HG03139 (cell line): ENCODE data around the gene ANXA6.

Experiments
- ATAC-seq: cut with Tn5 transposase; IDR thresholded peaks from one replicate; pipeline ENCODE4 v1.9.1; 2021; ENCODE audit not compliant: unreplicated experiment

The ANXA6 gene

DNA sequence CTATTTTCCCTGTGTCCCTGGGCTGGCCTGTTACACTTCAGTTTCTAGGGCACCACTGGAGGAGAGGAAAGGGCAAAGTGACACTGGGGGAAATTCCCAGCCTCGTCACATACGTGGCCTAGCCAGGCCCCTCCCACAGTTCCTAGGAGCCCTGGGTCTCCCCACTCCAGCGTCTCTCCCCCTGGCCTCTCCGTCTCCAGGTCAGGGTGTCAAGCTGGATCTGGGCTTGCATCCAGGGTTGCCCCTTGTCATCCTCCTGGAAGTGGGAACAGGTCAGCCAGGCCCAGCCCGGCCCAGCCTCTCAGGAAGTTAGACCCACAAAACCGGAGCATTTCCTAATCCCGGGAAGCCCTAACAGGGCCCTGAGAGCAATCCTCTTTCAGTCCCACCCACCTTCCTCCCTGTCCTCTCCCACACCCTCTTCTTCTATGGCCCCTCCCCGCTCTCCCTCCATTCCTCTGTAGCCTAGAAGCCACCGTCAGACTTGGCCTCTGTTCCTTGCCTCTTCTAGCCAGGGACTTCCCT is 72.0 kb downstream of the ANXA6 start:
- no peak for ATAC-seq

DNA sequence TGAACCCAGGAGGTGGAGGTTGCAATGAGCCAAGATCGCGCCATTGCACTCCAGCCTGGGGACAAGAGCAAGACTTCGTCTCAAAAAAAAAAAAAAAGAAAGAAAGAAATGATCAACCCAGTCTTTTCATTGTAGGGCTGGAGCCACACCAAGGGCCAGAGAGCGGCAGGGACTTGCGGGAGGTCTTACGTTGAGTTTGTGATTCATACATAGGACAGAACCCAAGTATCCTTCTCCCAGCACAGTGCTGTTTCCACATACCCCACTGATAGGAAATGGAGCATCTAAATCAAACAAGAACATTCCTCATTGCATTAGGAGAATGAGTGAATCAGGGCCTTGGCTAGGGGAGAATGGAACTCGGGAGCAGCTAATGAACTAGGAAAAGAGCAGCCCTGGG is 73.2 kb downstream of the ANXA6 start:
- no peak for ATAC-seq

DNA sequence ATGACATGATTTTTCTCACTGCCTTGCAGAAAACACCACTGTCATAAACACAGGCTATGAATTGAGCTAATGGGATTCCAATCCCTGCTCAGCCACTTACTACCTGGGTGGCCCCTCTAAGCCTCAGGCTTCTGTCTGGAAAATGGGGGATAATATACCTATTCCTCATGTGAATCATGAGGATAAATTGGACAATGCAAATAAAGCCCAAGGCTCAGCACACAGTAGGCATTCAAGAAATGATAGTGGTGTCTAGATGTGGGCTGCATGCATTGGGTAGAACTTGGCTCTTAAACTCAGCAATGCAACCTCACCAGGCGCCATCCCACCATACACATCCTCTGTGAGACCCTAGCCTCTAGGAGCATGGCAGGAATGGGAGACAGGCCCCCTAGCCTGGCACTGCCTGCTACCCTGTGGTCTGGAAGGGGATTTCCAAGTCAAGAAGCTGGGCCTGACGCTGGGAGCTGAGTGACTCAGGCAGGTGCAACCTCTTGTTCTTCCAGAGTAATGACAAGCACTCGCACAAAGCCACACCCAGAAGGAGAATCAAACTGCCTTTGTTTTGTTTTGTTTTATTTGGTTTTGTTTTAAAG is 74.4 kb downstream of the ANXA6 start:
- ATAC-seq: no peak

DNA sequence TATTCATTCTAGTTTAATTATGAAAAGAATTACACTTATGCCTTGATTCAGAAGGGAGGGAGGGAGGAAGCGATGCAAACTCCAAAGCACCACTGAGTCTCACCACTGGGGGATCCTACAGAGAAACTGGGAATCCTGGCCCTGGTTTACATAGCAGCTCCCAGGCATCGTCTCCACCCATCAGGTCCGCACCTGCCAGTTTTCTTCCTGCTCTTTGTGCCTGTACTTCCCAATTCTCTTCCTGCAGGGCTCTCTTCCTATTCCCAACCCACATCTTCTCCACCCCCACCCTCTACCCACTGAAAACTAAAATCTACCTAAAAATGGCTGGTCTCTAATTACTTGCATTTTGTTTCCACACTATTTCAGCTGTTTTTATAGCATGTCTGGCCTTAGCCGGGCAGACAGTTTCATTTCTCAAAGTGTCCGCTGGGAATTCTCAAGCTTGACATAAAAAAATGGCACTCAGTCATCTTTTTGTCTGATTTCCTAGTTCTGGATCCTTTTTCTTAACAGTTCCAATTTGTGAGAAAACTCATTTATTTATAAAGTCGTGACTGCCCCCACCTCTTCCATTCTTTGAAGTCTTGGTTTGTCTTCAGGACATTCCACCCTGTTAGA is 75.2 kb downstream of the ANXA6 start:
- no peak for ATAC-seq

DNA sequence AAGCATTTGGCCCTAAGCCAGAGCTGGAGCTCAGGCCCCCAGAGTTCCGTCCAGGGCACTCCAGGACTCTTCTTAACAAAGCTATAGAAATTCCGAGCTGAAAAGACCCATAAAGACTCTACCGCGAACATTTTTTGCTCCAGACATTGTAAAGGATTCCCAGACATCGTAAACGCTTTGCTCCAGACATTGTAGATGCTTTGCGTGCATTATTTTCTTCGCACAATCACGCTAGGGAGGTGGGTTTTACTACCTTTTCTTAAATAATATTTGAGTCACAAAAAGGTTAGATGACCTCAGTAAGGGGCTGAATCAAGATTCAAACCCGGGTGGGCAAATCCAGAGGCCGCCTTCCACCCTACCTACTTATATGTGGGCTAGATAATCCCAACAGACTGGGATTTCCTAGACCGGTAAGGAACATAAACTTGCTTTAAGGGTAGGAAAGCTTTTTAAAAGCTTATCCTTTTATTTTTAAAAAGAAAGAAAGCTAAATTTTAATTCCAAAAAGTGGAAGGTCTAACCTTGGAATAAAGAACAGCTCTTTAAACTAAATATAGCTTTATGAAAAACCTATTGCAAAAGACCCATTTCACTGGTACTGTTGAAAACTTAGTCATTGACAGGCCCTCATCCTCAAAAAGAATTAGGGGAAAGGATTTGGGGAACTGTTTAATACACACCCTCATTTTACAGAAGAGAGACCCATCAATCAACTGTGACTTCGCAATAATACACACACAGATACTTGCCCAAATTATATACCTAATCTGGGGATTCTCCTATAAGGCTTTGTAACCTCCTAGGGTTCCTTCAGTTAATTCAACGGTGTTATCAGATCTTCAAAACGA is 75.9 kb downstream of the ANXA6 start:
- no peak for ATAC-seq

DNA sequence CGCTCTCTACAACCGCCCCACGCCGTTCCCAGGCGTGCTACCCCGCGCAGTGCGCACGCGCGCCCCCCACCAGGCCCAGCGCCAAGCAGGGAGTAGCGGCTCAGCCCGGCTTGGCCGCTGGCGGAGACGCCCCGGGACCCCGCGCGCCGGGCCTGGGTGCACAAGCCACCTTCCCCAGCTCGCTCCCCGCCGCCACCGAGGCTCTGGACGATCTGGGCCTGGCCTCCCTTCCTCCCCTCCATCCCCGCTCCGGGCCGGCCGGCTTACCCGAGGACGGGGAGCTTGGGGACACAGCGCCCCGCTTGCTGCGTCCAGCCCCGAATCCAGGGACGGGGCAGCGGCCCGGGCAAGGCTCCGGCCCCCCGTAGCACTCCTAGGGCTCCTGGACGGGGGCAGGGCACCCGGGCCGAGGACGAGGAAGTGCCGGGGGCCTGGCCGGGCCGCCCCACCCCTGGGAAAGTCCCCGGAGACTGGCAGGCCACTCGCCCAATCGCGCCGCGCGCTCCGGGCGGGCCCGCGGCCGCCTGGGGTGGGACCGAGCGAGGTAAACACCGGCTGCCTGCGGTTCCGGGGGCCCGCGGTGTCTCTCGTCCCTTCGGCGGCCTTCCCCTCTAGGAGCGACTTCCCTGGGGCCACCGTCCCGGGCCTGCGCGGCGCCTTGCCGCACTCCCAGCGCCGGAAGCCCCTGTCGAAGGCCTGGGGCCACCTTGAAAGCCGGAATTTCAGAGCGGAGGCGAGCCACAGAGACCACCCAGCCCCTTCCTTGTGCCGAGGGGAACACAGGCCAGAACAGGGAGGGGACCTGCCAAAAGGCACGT is 76.8 kb downstream of the ANXA6 start, which contains the start of gene TNIP1:
Gene TNIP1, minus strand, starts transcription at position 422 of the 818 bp plus-strand sequence. CDS start 15,939 bp downstream, outside the sequence.
- peak; percentile 71 for ATAC-seq

DNA sequence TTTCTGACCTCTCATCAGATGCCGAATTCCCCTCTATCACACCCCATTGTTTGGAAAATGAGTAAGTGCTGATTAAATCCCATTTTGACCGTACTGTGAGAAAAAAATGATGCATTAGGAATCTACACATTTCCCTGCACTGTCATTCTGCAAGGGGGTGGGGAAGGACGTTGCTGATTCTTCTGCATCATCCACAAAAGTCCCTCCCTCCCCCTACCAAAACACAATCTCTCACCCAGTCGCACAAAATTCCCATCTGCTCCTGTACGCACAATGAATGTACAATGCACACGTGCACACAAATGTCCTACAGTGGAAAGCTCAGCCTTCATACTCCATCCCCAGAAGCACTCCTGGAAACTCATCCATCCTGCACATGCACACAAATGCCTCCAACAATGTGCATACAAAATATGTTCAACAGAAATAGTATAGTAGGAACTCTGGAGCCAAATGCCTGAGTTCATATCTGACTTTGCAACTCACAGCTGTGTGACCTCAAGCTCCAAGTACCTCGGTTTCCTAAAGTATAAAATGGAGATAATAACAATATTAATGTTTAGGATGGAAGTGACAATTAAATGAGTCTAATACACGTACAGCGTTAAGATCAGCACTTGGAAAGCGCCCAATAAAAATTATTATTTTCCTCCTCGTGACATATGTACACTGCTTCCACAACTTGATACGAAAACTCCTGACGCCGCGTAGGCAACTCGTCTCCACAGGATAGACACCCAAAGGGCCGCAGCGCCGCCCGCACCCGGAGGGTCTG is 77.6 kb downstream of the ANXA6 start:
- ATAC-seq: no peak

DNA sequence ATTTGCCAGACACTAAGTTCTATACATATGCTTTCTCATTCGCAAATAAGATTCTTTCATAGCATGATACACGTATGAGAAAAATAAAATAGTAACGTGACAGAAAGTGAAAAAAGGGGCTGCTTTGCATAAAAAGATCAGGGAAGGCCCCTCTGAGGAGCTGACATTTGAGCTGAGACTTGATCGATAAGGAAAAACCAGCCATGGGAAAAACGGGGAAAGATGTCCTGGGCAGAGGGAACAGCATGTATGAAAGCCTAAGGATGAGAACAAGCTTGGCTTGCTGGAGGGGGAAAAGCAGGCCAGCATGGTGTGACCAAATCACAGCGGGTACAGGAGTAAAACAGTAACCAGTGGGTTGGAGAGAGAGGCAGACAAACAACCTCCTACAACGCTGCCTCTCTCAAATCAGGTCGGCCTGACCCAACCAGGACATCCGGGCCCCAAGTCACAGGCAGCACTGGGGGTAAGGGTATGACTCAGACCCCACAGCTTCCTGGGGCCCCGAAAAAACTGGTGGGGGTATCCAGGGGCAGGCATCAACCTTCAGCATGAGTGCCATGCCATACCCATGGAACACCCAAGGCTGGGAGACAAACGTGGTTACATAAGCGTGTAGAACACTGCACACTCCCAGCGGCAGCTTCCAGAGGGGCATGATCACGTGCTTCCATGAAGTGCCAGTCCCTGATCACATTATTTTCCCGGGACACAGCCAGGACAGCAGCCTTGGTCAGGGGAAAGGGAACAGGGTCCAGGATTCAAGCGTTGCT is 78.9 kb downstream of the ANXA6 start:
- ATAC-seq: peak; percentile 50

DNA sequence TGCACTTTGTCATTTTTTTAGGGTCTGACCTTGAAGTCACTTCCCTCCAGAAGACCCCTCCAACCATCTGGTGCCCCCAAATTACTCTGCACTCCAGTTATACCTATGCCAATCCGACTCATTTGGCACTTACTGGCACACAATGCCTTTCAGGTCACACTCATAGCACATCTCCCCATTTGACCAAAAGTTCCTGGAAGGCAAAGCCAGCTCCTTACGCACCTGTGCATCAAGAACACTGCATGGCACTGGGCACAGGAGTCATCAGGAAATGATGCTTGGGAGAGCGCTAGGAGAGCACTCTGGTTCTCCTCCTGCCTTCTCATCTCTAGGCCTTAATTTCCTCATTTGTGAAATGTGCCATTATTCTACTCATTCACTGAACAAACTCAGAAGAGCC is 79.6 kb downstream of the ANXA6 start:
- ATAC-seq: no peak

DNA sequence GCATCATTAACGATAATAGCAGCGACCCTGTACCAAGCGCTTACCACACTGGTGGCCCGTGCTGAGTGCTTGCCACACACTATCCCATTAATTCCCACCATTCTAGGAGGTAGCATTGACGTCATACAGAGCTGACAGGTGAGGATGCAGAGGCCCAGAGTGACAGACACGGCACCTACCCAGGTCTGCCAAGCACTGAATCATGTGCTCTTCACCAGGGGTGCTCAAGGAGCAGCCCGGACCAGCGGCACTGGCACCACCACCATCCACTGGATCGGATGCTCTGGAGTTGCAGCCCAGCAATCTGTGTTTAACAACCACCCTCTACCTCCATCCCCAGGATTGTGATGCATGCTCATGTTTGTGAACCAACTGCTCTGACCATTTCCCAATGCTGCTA is 80.2 kb downstream of the ANXA6 start:
- ATAC-seq: no peak

DNA sequence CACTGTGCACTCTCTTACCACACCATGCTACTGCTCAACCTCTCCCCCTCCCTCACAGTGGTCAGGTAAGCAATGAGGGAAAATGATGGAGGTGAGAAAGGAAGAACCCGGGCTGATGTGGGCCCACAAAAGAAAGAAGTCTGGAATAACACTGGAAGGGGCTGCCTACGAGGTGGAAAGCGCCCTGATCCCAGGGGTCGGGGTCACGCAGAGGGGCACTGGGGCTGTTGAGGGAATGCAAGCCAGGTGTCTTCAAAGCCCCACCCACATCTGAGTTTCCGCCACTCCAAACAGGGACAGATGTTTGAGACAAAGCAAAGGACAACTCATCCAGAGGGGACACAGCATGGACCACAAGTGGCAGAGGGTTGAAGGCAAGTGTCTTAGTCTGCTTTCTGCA is 81.0 kb downstream of the ANXA6 start:
- ATAC-seq: no peak

DNA sequence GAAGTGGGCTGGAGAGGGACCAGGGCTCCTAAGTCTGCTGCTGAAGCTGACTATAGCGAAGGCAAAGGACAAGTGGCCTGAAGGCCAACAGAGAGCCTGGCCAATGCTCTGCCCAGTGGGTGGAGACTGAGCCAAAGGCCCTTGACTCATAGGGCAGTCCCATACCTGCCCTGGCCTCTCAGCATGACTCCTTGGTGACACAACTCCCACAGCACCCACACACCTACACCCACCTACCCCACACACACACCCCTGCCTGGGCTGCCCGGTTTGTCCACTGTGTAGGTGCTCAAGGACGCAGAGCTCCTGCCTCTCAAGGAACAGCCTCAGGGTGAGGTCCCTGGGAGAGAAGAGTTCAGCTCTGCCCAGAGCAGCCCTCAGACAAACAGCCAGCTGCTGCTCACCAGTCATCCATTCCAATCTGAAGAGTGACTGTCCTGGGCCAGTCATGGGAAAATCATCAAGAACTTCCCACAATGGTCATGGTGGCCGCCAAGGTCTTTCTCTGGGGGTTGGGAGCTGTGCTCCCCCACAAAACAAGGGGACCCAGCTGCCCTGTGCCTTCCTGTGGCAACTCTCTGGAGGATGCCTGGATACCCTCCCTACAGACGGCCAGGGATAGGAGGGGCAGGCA is 81.8 kb downstream of the ANXA6 start:
- ATAC-seq: no peak

DNA sequence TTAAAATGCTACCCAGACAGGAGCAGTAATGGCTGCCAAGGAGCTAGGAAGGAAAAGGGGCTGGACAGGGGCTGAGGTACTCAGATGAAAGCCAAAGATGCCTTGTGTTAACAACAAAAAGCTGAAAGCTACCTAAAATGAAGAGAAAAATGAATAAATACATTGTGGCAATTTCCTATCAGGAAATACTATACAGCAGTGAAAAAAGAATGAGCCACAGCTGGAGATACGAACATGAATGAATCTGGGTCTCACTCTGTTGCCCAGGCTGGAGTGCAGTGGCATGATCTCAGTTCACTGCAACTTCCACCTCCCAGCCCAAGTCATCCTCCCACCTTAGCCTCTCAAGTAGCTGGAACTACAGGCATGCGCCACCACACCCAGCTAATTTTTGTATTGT is 83.0 kb downstream of the ANXA6 start:
- no peak for ATAC-seq

DNA sequence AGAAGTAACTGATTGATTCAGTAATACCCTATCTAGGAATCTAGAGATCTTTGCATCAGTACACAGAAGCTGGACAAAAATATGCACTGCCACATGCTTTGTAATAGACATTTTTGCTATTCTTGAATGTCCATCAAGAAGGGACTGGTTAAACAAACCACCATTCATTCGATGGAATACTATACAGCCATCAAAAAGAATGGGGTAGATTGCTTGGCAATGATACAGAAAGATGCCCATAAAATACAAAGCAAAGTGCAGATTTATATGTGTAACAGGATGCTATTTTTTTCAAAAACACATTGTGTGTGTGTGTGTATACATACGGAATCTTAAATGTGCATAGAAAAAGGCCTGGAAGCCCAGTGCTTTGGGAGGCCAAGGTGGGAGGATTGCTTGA is 84.3 kb downstream of the ANXA6 start:
- no peak for ATAC-seq

DNA sequence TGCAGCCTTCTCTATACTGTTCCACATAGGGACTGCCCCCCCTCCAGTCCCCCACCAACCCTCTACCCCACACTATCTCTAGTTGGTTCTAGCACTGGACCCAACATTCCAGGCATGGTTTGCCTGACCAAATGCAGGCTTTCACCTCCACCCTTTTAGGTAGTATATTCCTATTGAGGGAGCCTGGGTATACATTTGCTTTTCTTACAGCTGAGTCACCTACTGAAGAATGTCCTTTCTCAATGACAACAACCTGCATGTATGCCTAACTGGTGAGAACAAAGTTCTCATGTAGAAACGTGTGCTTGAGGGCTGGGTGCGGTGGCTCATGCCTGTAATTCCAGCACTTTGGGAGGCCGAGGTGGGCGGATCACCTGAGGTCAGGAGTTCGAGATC is 85.0 kb downstream of the ANXA6 start:
- no peak for ATAC-seq

DNA sequence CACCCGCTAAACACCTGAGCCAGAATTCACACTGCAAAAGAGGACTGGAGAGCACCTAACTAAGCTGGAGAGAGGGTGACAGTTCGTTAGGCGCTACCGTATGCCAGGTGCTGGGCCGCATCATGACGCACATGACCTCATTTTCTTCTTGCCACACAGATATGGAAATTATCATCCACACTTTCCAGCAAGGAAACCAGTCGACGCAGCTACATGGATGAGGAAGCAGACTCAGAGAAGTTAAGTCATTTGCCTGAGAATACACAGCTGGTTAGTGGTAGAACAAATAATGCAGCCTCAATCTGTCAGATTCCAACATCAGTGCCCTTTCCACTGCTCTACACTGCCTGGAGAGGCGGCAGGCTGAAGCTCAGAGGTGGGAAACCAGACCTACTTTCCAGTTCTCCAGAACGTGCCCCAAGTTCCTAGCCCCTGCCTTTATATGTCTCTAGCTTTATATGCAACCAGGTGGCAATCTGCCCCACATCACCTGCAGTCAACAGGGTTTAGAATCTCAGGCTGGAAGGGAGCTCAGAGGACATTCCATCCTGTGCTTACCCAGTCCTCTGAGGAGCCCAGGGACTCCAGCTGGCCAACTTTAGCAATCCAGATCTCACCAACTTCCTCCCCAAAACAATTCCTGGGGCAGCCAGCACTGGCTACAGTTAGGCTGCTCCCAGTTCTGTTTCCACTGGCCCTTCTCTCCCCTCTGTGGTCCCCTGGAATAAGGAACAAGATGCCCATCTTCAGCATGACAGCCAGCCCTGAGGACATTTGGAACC is 85.5 kb downstream of the ANXA6 start:
- ATAC-seq: no peak

DNA sequence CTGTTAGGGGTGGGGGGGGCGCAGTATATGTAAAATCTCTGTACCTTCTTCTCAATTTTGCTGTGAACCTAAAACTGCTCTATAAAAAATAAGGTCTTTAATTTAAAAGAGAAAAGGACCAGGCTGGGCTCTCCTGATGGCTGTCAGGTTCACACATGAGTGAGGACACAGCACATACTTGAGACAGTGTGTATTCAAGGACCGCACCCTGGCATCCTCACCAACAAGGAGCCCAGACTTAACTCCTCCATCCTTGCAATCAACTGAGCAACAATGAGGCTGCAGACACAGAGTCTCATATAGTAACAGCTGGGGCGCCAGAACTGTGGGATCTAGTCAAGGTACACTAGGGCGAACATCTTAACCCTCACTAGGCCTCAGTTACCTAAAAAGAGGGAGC is 86.6 kb downstream of the ANXA6 start:
- no peak for ATAC-seq

DNA sequence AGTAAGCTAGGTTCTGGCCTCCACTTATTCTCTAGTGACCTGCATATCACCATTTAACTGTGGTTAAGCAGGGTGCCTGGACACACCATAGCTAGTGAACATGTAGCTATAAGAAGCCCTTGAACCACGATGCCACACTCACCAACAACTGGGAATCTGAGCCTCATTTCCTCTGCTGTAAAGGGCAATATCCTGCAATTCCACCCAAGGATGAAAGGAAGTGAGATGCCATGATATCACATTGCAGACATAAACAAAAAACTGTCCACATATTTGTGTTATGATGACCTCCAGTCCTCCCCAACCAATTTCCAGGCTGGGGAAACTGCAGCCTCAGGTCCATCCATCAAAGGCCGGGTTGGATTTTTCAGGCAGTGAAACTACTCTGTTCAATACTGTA is 87.1 kb downstream of the ANXA6 start:
- no peak for ATAC-seq
